HG03095 (cell line): Measurements from ENCODE around the gene GNL3L.
"Not testable (repeated sequence)": the region's sequence is repeated elsewhere in the genome, so short reads cannot be mapped to it uniquely, and the experiment has no call there.

Source experiments
- ATAC-seq: cut with Tn5 transposase; IDR thresholded peaks from one replicate; pipeline ENCODE4 v1.9.1; 2021; ENCODE audit warnings: moderate library complexity; ENCODE audit not compliant: unreplicated experiment

GNL3L gene

GRCh38 chrX:54529552-54530356, at the start of gene GNL3L:
Gene GNL3L (plus strand): TSS chrX:54530219. CDS start chrX:54532567, 2,348 bp downstream.
- ATAC-seq: peak; percentile 86

GRCh38 chrX:54482839-54483593, 47.0 kb upstream of the GNL3L start:
- no peak for ATAC-seq

GRCh38 chrX:54483946-54484345, 46.1 kb upstream of the GNL3L start:
- ATAC-seq: no peak

GRCh38 chrX:54484666-54485065, 45.4 kb upstream of the GNL3L start:
- ATAC-seq: no peak

- ATAC-seq: not testable (repeated sequence)
Observed at GRCh38 chrX:54489819-54490218, 40.2 kb upstream of the GNL3L start.

- ATAC-seq: no peak
Observed at GRCh38 chrX:54492340-54492739, 37.7 kb upstream of the GNL3L start.

GRCh38 chrX:54494166-54494988, 35.6 kb upstream of the GNL3L start:
- no peak for ATAC-seq

GRCh38 chrX:54494989-54495813, 34.8 kb upstream of the GNL3L start:
- ATAC-seq: no peak

- no peak for ATAC-seq
Observed at GRCh38 chrX:54495814-54496516, 34.1 kb upstream of the GNL3L start, which contains the start of gene FGD1. Gene FGD1 (minus strand): TSS chrX:54496234. CDS start chrX:54495432, 802 bp downstream.

GRCh38 chrX:54496517-54496852, 33.5 kb upstream of the GNL3L start:
- no peak for ATAC-seq

GRCh38 chrX:54496936-54497335, 33.1 kb upstream of the GNL3L start:
- ATAC-seq: no peak

- no peak for ATAC-seq
Observed at GRCh38 chrX:54509400-54509799, 20.6 kb upstream of the GNL3L start.

- no peak for ATAC-seq
Observed at GRCh38 chrX:54529151-54529550, 868 bp upstream of the GNL3L start.

- peak; percentile 12 for ATAC-seq
Observed at GRCh38 chrX:54530357-54530900, 410 bp downstream of the GNL3L start.

- no peak for ATAC-seq
Observed at GRCh38 chrX:54534271-54534670, 4.3 kb downstream of the GNL3L start.

- no peak for ATAC-seq
Observed at GRCh38 chrX:54540289-54540688, 10.3 kb downstream of the GNL3L start.

- not testable (repeated sequence) for ATAC-seq
Observed at GRCh38 chrX:54542239-54542638, 12.2 kb downstream of the GNL3L start.

GRCh38 chrX:54550821-54551220, 20.8 kb downstream of the GNL3L start:
- no peak for ATAC-seq

GRCh38 chrX:54551801-54552200, 21.8 kb downstream of the GNL3L start:
- no peak for ATAC-seq
